ENCODE results near the gene HAUS3. TPM values are rescaled to one million over a fixed set of nuclear protein-coding genes. Genes with fewer than 3 reads are reported as not detected.

HAUS3 gene
- total and polyA plus RNA-seq, 2 of the 8 experiments (the other 6 are each of a cell fraction or from before 2014, with no cell fraction given), result 3.2 to 14.8 TPM

- TF ChIP-seq POU5F1 (IDR thresholded peaks at IDR 0.05; ENCODE audit: low read depth, low read length), result no peak
- no peak for TF ChIP-seq RNF2 (IDR thresholded peaks at IDR 0.05; ENCODE audit: borderline replicate concordance, low read depth, low read length, missing control alignments, poor library complexity, severe bottlenecking)
These were observed 43.2 kb upstream of the HAUS3 start (continued) for GRCh38 chr4:2284934-2285612.
